HEK293T (cell line): Measurements from ENCODE around the gene KCNK10.
"Not testable (repeated sequence)": the region's sequence is repeated elsewhere in the genome, so short reads cannot be mapped to it uniquely, and the experiment has no call there.

Experiments used
- CTCF ChIA-PET: fragments of 350-600 bp; formaldehyde crosslinking; extraction: SDS; loops from one replicate; lab custom pipeline; 2021; ENCODE audit warnings: antibody characterized with exemption, inconsistent platforms; lab: Yijun Ruan, JAX
- POLR2A ChIA-PET: fragments of 350-600 bp; formaldehyde crosslinking; extraction: SDS; loops from one replicate; lab custom pipeline; 2020; ENCODE audit warnings: antibody characterized with exemption, inconsistent platforms; lab: Yijun Ruan, JAX
- DNase-seq: peaks from one replicate; pipeline ENCODE4 v3.0.0; 2012; ENCODE audit warnings: mixed read lengths; ENCODE audit errors: extremely low spot score
- ARNT ChIP-seq: fragments of 450-650 bp; IDR thresholded peaks from 2 replicates; pipeline ENCODE4 v1.6.1; 2017; ENCODE audit warnings: mild to moderate bottlenecking
- BHLHE40 ChIP-seq: fragments of 450-650 bp; IDR thresholded peaks from 2 replicates; pipeline ENCODE4 v1.6.1; 2016; ENCODE audit warnings: mild to moderate bottlenecking, moderate library complexity, borderline replicate concordance
- CTBP1 ChIP-seq: fragments of 450-650 bp; IDR thresholded peaks from 2 replicates; pipeline ENCODE4 v1.6.1; 2016; ENCODE audit warnings: borderline replicate concordance
- ELF4 ChIP-seq: fragments of 450-650 bp; IDR thresholded peaks from 2 replicates; pipeline ENCODE4 v1.6.1; 2017; ENCODE audit warnings: antibody characterized with exemption
- FOXA1 ChIP-seq: fragments of 450-650 bp; IDR thresholded peaks from 2 replicates; pipeline ENCODE4 v1.6.1; 2016; ENCODE audit warnings: mild to moderate bottlenecking
- FOXK2 ChIP-seq: fragments of 450-650 bp; IDR thresholded peaks from 2 replicates; pipeline ENCODE4 v1.6.1; 2016; ENCODE audit warnings: mild to moderate bottlenecking
- FOXM1 ChIP-seq: fragments of 450-650 bp; IDR thresholded peaks from 2 replicates; pipeline ENCODE4 v1.6.1; 2017; ENCODE audit warnings: mild to moderate bottlenecking, borderline replicate concordance
- HDGF ChIP-seq: fragments of 450-650 bp; IDR thresholded peaks from 2 replicates; pipeline ENCODE4 v1.6.1; 2017; ENCODE audit warnings: antibody characterized with exemption, borderline replicate concordance
- L3MBTL2 ChIP-seq: fragments of 450-650 bp; conservative IDR thresholded peaks from 2 replicates; pipeline ENCODE4 v1.6.1; 2016; ENCODE audit warnings: mild to moderate bottlenecking
- LEF1 ChIP-seq: fragments of 450-650 bp; IDR thresholded peaks from 2 replicates; pipeline ENCODE4 v1.6.1; 2017; ENCODE audit warnings: mild to moderate bottlenecking, borderline replicate concordance
- NFRKB ChIP-seq: fragments of 450-650 bp; IDR thresholded peaks from 2 replicates; pipeline ENCODE4 v1.6.1; 2016; ENCODE audit warnings: mild to moderate bottlenecking, moderate library complexity
- PKNOX1 ChIP-seq: fragments of 450-650 bp; IDR thresholded peaks from 2 replicates; pipeline ENCODE4 v1.6.1; 2016
- SP1 ChIP-seq: fragments of 450-650 bp; IDR thresholded peaks from 2 replicates; pipeline ENCODE4 v1.6.1; 2017
- SUZ12 ChIP-seq: fragments of 450-650 bp; IDR thresholded peaks from 2 replicates; pipeline ENCODE4 v1.6.1; 2016; ENCODE audit warnings: mild to moderate bottlenecking
- TARDBP ChIP-seq: fragments of 450-650 bp; IDR thresholded peaks from 2 replicates; pipeline ENCODE4 v1.6.1; 2016
- ZNF384 ChIP-seq: fragments of 450-650 bp; IDR thresholded peaks from 2 replicates; pipeline ENCODE4 v1.6.1; 2016

The KCNK10 gene

GRCh38 chr14:88270776-88271175, 52.3 kb downstream of the KCNK10 start:
- DNase-seq = no peak
- TF ChIP-seq TARDBP = no peak
- no peak for TF ChIP-seq CTBP1
- TF ChIP-seq FOXM1 = no peak
- TF ChIP-seq ARNT = no peak
- TF ChIP-seq NFRKB = no peak
- TF ChIP-seq BHLHE40 = no peak
- TF ChIP-seq SUZ12 = no peak
- TF ChIP-seq FOXK2 = no peak
- no peak for TF ChIP-seq L3MBTL2
- TF ChIP-seq ZNF384 = no peak
- no peak for TF ChIP-seq SP1
- TF ChIP-seq ELF4 = no peak
- TF ChIP-seq LEF1 = no peak
- no peak for TF ChIP-seq HDGF
- no peak for TF ChIP-seq FOXA1
- no peak for TF ChIP-seq PKNOX1
- ChIA-PET POLR2A (no interaction called here), CTCF (no interaction called here)

GRCh38 chr14:88269806-88270420, 53.2 kb downstream of the KCNK10 start:
- ChIA-PET CTCF (no interaction called here), POLR2A (no interaction called here)
- no peak for DNase-seq
- no peak for TF ChIP-seq FOXM1
- TF ChIP-seq CTBP1 = no peak
- TF ChIP-seq ELF4 = no peak
- TF ChIP-seq SUZ12 = no peak
- no peak for TF ChIP-seq NFRKB
- TF ChIP-seq FOXK2 = no peak
- TF ChIP-seq HDGF = no peak
- TF ChIP-seq SP1 = no peak
- TF ChIP-seq TARDBP = no peak
- no peak for TF ChIP-seq BHLHE40
- no peak for TF ChIP-seq ZNF384
- TF ChIP-seq ARNT = no peak

GRCh38 chr14:88266474-88266873, 56.6 kb downstream of the KCNK10 start:
- no peak for DNase-seq
- ChIA-PET CTCF (no interaction called here), POLR2A (no interaction called here)
- TF ChIP-seq BHLHE40 (no peak), ARNT (no peak), FOXA1 (no peak), ELF4 (no peak), FOXK2 (no peak)

GRCh38 chr14:88264116-88264515, 59.0 kb downstream of the KCNK10 start:
- CTCF ChIA-PET = no interaction called here
- TF ChIP-seq SUZ12 = no peak
- no peak for TF ChIP-seq SP1
- TF ChIP-seq FOXA1 = no peak
- POLR2A ChIA-PET = no interaction called here
- DNase-seq = no peak

GRCh38 chr14:88261302-88261701, 61.8 kb downstream of the KCNK10 start:
- CTCF ChIA-PET, POLR2A ChIA-PET, DNase-seq: not testable (repeated sequence)

- ChIA-PET POLR2A (no interaction called here), CTCF (no interaction called here)
- no peak for DNase-seq
Observed at GRCh38 chr14:88258021-88258420, 65.0 kb downstream of the KCNK10 start.

More at GRCh38 chr14:88258021-88258420, 65.0 kb downstream of the KCNK10 start:
- TF ChIP-seq ARNT = no peak
- no peak for TF ChIP-seq FOXA1
- TF ChIP-seq FOXM1 = no peak
- TF ChIP-seq ELF4 = no peak
- no peak for TF ChIP-seq L3MBTL2
- no peak for TF ChIP-seq CTBP1
- no peak for TF ChIP-seq PKNOX1
- no peak for TF ChIP-seq NFRKB
- TF ChIP-seq ZNF384 = no peak
- TF ChIP-seq LEF1 = no peak
- no peak for TF ChIP-seq FOXK2
- TF ChIP-seq HDGF = no peak
- TF ChIP-seq TARDBP = no peak
- TF ChIP-seq BHLHE40 = no peak
- no peak for TF ChIP-seq SUZ12
- no peak for TF ChIP-seq SP1
